Measurements from ENCODE around the gene CSRP1.

The CSRP1 gene

DNA sequence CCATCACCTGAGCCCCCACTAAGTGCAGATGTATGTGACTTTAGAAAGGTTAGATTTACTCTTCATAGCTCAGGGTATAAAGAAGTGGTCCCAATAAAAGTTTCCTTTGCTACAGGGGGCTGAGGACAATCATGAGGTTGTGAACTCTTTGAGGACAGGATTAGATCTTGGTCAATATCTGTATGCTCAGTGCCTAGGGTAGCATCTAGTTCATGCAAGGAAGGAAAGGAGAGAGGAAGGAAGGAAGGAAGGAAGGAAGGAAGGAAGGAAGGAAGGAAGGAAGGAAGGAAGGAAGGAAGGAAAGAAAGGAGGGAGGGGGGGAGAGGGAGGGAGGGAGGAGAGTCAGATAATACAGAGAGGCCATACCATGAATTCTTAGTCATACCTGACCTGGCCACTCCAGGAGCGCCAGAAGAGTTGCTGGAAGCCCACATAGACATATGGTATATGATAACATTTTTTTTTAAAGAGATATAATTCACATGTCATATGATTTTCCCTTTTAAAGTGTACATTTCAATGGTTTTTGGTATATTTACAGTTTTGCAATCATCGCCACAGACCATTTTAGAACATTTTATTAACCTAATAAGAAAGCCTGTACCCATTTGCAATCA is 9.7 kb upstream of the CSRP1 start:
- DNase-seq (ENCODE audit: low read depth) = no peak
- H3K4me3 ChIP-seq (ENCODE audit: low read depth, low read length) = no peak overlapping the region

DNA sequence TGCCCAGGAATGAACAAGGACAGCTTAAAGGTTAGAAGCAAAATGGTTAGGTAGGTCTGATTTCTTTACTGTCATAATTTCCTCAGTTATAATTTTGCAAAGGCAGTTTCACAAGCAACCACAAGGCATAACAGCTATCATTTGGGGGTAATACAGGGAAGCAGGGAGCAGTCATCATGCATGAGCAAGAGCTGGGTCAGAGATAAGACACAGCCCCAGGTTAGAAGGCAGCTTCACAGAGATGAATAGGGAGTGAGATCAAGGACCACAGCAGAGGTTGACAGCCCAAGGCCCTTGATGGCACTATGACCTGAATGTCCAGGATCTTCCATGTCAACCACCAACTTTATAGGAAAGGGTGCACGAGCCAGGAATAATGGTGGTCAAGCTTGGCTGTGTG is 9.0 kb upstream of the CSRP1 start:
- no peak overlapping the region for H3K4me3 ChIP-seq (ENCODE audit: low read depth, low read length)
- DNase-seq (ENCODE audit: low read depth) = no peak

DNA sequence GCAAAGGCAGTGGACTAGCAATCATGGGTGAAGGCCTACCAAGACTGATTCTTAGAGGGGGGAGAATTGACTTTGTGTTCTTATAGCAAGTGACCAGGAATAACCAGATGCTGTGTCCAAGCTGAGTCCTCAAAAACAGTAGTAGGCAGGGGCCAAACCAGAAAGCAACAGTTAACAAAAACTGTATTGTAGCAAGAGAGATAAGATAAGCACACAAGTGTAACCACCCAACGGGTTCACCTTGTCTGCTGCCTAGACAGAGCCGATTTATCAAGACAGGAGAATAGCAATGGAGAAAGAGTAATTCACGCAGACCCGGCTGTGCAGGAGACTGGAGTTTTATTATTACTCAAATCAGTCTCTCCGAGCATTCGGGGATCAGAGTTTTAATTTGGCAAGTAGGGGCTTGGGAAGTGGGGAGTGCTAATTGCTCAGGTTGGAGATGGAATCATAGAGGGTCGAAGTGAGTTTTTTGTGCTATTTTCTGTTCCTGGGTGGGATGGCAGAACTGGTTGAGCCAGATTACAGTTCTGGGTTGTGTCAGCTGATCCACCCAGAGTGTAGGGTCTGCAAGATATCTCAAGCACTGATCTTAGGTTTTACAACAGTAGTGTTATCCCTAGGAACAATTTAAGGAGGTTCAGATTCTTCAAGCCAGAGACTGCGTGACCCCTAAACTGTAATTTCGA is 8.3 kb upstream of the CSRP1 start:
- DNase-seq (ENCODE audit: low read depth) = no peak

DNA sequence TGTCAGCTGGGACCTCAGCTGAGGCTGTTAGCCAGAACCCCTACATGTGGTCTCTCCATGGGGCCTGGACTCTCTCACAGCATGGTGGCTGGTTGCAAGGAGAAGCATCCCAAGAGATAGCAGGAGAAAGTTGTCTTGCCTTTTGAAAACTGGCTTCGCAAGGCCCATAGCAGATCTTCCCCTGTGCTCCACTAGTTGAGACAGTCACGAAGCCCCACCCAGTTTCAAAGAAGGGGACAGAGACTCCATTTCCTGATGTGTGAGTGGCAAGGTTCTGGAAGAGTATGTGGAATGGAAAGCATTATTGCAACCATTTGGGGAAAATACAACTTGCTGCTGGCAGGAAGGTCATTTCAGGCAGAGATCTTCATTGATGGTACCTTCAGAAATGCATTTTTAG is 7.5 kb upstream of the CSRP1 start:
- DNase-seq (ENCODE audit: low read depth) = no peak
- H3K4me3 ChIP-seq (ENCODE audit: low read depth, low read length) = no peak overlapping the region

More for the DNA sequence above, 8.3 kb upstream of the CSRP1 start:
- H3K4me3 ChIP-seq (ENCODE audit: low read depth, low read length) = no peak overlapping the region

DNA sequence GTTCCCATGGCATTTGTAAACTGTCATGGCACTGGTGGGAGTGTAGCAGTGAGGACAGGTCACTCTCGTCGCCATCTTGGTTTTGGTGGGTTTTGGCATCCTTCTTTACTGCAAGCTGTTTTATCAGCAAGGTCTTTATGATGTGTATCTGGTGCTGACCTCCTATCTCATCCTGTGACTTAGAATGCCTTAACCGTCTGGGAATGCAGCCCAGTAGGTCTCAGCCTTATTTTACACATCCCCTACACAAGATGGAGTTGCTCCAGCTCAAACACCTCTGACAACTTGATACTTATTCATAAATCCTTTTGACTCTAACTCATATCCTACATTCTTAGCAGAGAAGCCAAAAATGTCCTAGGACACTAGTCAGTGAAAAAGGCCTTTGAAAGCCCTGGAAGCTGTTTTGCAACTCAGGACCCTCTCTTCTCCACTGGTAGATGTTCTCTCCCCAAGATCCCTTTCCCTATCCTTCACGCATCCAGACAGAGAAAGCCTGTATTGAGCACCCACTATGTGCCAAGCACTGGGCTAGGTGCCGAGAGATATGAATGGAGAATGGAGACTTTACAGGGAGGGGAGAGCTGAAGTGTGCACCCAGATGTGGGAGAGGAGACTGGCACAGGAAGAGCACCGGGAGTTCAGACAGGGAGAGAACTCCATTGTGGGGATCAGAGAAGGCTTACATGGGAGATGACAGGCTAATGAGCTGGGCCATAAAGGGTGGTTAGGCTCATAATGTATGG is 6.7 kb upstream of the CSRP1 start:
- DNase-seq (ENCODE audit: low read depth) = no peak

DNA sequence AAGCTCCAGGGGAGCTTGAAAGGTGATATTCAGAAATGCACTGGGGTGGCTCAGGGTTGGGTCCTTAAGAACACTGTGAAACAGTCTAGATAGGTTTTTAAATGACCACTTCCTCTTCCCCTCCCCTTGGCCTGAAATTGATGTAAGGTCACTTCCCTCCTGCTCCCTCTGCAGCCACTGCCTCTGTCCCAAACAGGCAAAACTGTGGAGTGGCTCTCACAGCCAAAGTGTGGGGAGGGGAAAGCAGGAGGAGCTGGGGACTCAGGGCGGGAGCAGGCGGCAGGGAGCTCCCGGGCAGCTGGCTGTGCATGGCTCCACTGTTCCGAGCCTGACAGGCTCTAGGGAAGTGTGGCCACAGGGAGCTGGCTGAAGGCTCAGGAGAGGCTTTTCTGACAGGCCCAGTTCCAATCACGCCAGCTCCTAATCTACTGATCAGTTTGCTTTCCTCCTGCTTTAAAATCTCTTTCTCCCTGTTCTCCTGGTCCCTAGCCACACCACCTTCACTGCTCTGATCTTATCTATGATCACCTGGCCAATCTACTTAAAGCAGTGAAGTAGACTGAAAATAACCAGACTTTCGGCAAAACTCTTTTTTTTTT is 5.1 kb upstream of the CSRP1 start:
- H3K4me3 ChIP-seq (ENCODE audit: low read depth, low read length) = no peak overlapping the region
- no peak for DNase-seq (ENCODE audit: low read depth)

More for the DNA sequence above, 6.7 kb upstream of the CSRP1 start:
- H3K4me3 ChIP-seq (ENCODE audit: low read depth, low read length) = no peak overlapping the region

DNA sequence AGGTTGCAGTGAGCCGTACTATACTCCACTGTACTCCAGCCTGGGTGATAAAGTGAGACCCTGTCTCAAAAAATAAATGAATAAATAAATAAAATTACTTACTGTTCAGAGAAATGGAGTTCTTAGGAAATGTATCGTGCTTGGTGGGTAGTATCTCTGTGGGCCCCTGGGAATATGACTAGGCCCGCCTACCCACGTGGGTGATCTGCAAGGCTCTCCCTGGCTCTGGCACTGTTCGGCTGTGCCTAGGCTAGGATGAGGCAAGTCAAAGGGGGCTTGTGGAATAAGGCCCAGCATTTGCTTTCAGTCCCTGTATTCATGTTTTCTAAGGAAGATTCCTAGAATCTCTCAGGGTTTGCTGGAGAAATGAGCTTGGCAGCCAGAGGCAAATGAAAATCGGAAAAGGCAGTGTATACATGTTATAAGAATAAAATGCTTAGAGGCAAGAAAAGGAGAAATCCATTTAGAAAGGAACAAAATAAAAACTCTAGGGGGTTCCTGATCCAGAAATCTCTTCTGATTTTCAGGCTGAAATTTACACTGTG is 4.5 kb upstream of the CSRP1 start:
- no peak for DNase-seq (ENCODE audit: low read depth)
- H3K4me3 ChIP-seq (ENCODE audit: low read depth, low read length) = no peak overlapping the region

DNA sequence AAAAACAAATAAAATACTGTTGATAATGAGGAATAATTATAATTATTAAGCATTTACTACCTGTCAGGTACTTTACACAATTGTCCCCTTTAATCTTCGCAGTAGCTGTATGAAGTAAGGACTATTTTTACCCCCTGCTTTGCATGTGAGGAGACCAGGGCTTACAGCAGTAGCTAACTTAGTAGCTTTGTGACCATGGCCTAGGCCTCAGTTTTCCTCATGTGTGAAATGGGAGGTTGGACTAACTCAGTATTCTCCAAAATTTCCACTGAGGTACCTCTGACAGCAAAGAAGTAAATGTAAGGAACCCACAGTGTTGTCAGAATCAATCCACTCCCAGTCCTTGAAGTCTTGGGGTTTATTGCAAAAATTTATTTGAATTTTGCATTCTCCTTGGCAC is 3.8 kb upstream of the CSRP1 start:
- no peak overlapping the region for H3K4me3 ChIP-seq (ENCODE audit: low read depth, low read length)
- DNase-seq (ENCODE audit: low read depth) = no peak

DNA sequence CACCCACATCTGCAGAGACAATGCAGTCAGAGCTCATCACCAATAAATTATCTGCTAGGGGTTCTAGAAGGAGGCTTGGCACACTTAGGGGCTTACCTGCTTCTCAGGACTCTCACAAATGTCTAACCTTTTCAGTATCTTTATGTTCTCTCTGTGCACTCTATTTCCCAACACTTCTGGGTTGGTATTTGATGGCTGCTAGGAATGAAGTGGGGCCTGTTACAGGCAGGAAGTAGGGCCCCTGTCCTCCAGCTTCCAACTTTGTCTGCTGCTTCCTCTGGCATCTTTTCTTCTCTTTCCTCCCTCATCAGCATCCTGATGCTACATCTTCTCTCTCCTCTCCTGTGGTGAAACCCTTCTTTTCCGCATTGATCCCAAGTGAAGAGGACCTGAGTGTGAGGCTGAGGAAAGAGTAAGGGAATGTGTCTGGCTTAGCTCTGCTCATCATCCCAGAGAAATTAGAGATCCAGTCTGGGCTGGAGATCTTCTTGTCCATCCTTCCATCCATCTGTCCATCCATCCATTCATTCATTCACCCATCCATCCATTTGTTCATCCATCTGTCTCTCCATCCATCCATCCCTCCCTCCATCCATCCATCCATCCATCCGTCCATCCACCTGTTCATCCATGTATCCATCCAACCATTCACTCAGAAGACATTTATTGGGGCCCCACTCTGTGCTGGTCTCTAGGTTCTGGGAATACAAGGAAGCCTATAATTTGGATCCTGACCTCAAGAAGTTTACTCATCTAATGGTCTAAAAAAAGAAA is 2.9 kb upstream of the CSRP1 start:
- DNase-seq (ENCODE audit: low read depth) = no peak
- H3K4me3 ChIP-seq (ENCODE audit: low read depth, low read length) = no peak overlapping the region

DNA sequence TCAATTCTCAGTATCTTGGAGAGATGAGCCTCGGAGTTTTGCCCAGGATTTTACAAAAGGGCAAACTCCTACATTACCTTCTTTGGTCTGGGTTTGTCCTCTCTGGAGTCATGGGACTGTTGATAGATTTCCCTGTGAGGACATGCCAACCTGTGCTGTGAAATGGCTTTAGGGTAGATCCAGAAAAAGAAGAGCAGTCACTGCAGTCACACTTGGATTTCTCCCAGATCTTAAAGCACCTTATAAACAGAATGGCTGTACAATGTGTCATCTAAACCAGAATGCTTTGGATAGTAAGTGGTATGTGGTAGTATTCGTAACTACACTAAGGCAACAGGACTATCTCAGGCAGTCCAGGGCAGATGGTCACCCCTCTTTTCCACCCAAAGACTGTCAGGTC is 1.9 kb upstream of the CSRP1 start:
- DNase-seq (ENCODE audit: low read depth) = no peak
- no peak overlapping the region for H3K4me3 ChIP-seq (ENCODE audit: low read depth, low read length)

DNA sequence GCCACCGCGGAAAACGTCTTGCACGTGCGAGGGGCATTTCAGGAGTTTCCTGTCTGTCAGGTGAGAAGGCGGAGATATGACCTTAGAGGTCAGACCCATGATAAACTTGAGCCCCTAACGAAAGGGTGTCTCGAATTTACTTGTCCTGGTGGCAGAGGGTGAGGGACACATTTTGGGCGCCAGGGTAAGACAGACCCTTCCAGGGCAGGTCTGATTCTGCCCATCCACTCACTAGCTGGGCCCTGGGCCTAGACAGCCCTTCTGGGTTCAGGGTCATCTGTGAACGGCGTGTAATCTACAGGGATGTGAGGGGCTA is 395 bp upstream of the CSRP1 start:
- DNase-seq (ENCODE audit: low read depth) = no peak
- peak overlapping the region; percentile 64 for H3K4me3 ChIP-seq (ENCODE audit: low read depth, low read length)

DNA sequence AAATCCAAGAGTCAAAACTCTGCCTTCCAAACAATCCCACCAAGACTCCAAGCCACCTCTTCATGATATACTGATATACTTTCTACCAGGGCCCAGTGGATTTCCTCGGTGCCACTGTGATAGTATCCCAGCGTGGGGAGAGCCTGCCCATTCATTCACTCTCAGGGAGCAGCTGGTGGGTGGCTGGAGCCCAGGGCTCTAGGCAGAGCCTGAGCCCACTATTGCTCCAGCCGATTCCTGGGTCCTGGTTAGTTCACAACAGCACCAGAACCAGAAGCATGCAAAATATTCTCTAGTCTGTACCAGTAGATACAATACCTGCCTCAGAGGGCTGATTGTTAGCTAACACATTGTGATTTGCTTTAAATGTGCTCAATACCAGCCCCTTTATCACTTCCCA is 831 bp downstream of the CSRP1 start:
- no peak for DNase-seq (ENCODE audit: low read depth)
- H3K4me3 ChIP-seq (ENCODE audit: low read depth, low read length) = peak overlapping the region; percentile 64

DNA sequence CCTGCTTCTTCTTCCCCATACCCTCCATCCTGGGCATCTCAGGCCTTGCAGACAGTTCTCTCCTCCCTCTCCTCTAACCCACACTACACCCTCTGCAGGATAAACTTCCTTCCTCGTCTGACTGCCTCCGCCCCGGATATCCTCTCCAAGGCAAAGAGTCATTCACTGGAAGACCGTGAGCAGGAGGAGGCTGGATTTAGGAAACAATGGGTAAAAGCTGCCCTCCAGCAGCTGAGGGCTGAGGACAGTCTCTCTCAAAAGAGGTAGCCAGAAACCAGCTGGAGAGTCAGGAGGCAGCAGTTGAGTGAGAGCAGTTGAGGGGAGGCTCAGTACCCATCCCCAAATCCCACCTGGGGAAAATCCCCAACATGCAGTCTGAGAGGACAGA is 1.4 kb downstream of the CSRP1 start:
- DNase-seq (ENCODE audit: low read depth) = no peak
- peak overlapping the region; percentile 64 for H3K4me3 ChIP-seq (ENCODE audit: low read depth, low read length)

DNA sequence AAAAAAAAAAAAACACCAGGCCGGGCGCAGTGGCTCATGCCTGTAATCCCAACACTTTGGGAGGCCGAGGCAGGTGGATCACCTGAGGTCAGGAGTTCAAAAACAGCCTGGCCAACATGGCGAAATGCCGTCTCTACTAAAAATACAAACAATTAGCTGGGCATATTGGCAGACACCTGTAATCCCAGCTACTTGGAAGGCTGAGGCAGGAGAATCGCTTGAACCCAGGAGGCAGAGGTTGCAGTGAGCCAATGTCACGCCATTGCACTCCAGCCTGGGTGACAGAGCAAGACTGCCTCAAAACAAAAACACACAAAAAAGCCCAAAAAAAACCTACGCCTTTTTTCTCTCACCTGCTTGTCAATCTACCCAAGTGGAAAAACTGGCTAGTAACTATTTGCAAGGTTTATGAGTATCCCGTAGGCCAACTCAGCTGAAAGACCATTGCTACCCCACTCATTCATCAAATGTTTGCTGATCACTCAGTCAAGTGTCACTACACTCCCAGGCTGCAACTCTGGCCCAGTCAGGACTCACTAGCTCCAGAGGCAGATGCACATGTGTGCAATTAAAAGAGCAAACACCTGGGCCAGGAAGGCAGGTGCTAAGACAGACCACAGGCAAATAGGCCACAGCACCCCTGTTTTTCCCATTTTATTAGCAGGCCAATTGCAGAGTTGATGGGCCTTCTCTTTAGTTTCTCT is 2.0 kb downstream of the CSRP1 start:
- peak overlapping the region; percentile 64 for H3K4me3 ChIP-seq (ENCODE audit: low read depth, low read length)
- DNase-seq (ENCODE audit: low read depth) = no peak

DNA sequence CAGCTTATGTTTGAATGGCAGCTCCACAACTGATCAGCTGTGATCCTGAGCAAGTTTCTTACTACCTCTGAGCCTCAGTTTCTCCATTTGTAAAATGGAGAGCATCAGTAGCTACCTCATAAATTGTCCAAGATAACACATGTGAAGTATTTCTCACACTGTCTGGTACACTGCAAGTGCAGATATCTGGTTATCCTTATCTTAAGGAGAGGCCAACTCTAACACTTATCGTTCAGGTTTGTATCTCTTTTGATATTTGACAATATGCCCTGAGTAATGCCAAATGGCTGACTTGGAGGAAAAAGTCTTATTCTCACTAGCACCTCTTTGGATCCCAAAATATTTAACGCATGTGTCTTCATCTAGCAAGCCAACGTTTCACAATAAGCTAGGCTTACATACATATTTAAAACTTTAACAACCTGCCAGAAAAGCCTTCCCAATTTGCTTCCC is 2.7 kb downstream of the CSRP1 start:
- DNase-seq (ENCODE audit: low read depth) = no peak
- H3K4me3 ChIP-seq (ENCODE audit: low read depth, low read length) = peak overlapping the region; percentile 19

DNA sequence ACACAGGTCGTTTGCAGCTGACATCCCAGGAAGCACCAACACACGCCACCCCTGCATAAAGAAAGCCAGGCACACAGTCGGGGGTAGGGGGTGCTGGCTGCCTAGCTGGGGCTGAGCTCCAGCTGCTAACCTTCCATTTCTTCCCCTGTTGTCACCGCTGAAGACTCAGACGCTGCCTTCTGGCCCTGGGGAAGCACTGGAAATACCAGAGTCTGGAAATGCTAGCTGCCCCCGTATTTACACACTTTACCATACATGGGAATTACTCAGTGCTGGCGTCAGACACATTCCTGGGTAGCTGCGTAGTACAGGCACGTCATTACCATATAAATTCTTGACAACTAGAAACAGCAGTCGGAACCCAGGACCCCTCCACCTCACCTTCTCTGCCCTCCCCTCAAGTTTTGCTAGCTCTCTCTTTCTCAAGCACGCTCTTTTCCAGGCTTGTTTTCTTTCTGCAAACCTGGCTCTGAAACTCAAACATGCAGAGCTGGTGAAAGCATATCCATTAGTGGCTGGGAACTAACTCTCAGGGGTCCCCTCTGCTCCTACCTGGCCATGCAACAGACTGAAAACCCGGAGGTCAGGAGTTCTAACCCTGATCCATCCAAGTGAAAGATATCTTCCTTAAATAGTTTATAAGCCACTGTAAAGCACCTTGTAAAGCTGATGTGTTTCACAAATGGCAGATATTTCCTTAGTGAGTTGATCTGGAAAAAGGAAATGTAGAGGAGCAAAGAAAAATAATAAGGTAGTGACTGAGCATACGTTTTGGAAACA is 3.3 kb downstream of the CSRP1 start:
- H3K4me3 ChIP-seq (ENCODE audit: low read depth, low read length) = peak overlapping the region; percentile 19
- peak; percentile 98 for DNase-seq (ENCODE audit: low read depth)

DNA sequence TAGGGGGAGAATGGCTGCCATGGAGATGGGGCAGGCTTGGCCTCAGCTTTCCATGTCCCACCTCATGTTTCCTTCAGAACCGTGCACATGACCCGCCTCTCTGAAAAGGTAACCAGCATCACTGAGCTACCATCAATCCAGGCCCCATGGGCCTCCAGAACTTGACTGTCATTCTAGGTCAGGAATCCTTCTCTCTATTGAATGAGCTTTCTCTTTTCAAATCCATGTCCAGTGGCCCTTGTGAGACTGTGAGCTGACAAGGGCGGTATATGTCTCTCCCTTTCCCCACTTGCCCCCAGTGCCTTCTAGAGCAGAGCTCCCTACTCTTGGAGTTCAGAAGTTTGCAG is 4.4 kb downstream of the CSRP1 start:
- no peak overlapping the region for H3K4me3 ChIP-seq (ENCODE audit: low read depth, low read length)
- no peak for DNase-seq (ENCODE audit: low read depth)

DNA sequence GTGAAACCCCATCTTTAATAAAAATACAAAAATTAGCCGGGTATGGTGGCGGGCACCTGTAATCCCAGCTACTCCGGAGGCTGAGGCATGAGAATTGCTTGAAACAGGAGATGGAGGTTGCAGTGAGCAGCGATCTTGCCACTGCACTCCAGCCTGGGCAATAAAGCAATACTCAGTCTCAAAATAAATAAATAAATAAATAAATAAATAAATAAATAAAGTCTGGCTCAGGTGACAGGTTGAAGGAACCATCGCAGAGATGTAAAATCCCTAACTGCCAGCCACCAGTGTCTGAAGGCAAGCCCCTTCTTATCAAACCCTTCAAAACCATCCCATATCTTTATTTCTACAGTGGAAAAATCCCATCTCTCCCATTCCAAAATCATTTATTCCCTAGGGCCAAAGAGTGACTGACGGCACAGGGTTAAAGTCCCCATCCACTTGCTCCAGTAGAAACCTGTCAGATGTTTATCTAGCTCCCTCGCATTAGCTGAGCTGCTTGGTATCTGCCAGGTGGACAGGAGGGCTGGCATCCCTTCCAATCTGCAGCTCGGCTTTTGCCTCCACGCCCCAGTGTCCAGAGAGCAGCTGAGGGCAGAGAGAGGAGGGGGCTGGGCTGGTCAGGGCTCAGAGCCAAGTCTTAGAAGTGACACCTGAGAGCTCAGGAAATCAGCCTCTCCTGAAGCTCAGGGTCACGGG is 5.0 kb downstream of the CSRP1 start:
- H3K4me3 ChIP-seq (ENCODE audit: low read depth, low read length) = no peak overlapping the region
- no peak for DNase-seq (ENCODE audit: low read depth)

Data from skeletal muscle cell (primary cell).